ENCODE results near the gene KIF3A. TPM values are rescaled to one million over a fixed set of nuclear protein-coding genes. Genes with fewer than 3 reads are reported as not detected.

The KIF3A gene
- total RNA-seq, 1 experiment from 2014 or later = 13.2 TPM

DNA sequence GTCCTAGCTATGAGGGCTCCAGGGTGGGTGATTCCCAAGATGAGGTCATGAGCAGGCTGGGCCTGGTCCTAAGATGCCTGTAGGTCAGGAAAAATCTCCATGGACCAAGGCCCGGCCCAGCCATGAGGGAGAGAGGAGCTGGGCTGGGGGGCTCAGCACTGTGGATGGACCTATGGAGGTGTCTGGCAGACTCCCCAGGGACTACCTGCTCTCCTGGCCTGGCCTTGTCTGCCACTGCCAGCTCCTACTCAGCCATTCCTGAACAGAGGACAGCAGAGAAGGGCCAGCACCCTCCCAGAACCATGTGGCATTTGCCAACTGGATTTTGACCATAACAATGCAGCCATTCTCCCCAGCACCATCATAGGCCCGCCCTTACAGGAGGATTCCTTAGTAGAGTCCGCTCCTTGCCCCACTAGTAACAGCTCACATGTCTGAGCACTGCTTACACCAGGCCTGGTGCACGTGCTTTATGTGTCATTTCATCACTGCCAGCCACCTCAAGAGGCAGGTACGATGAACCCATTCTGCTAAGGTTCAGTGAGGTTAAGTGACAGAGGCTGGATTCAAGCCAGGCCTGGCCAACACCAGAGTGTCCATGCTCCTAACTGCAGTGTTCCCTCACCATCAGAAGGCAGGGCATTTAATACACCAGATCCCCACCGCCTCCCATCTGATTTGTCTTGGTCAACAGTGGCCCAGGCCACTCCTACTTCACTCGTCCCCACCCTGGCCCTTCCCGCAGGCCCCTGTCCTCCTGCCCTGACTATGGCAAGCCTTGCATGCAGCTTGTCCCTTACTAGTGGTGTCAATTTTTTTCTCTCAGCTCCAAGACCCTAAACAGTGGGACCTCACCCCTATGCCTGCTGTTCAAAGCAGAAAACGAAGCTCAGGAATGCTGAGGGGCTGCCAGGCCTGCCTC, 78.7 kb downstream of the KIF3A start:
- DNase-seq = no peak
- H2BK15ac ChIP-seq (ENCODE audit: low read depth, low read length) = no peak overlapping the region
- H2AK5ac ChIP-seq (ENCODE audit: insufficient read length, low read length) = no peak overlapping the region
- no peaks in the 10 kb centered on the region for H3K9me3 ChIP-seq (ENCODE audit: control insufficient read depth, low read depth, low read length)
- H4K91ac ChIP-seq (ENCODE audit: insufficient read length, low read depth, low read length) = no peak overlapping the region
- no peak overlapping the region for H3K23ac ChIP-seq (ENCODE audit: insufficient read length, low read depth, low read length)
- Mint-ChIP-seq H3K4me3 (no peak overlapping the region), H3K36me3 (ENCODE audit: insufficient read depth in 1 of 3, low read depth in 3 of 3) (no peaks in the 10 kb centered on the region), H3K9me3 (peaks cover 0 to 12% of the 10 kb centered on the region in 2 experiments; a peak in 3 of 5 replicates), H3K4me1 (peaks cover 11 to 19% of the 10 kb centered on the region in 2 experiments), H3K27ac (no peak overlapping the region; a peak in 1 of 7 replicates), H3K27me3 (ENCODE audit: low read depth) (peaks cover 48% of the 10 kb centered on the region)
- H3K79me1 ChIP-seq (ENCODE audit: insufficient read depth, low read depth, low read length, poor library complexity, severe bottlenecking) = no peaks in the 10 kb centered on the region
- H3K27me3 ChIP-seq (ENCODE audit: insufficient read depth, low read length) = peaks cover 6% of the 10 kb centered on the region; the same call in 1 of the 2 replicates
- peak overlapping the region; percentile 12; the same call in 1 of the 2 replicates for H3K14ac ChIP-seq (ENCODE audit: insufficient read depth, low read length)
- no peaks in the 10 kb centered on the region for H3K79me2 ChIP-seq (ENCODE audit: insufficient read depth, low read length)
- no peak overlapping the region for H3T11ph ChIP-seq (ENCODE audit: low read length)
- H2AFZ ChIP-seq (ENCODE audit: low read length) = no peak overlapping the region
- no peaks in the 10 kb centered on the region for H3K23me2 ChIP-seq (ENCODE audit: insufficient read length, low read depth, low read length, poor library complexity, severe bottlenecking)
- no peak overlapping the region for H2BK120ac ChIP-seq (ENCODE audit: low read depth, low read length, poor library complexity, severe bottlenecking)
- no peak overlapping the region for H3K18ac ChIP-seq (ENCODE audit: insufficient read length, low read depth, low read length)
- no peak overlapping the region for H3K56ac ChIP-seq (ENCODE audit: insufficient read length, low read depth, low read length)
- no peak overlapping the region for H2BK20ac ChIP-seq (ENCODE audit: low read depth, low read length, poor library complexity, severe bottlenecking)
- H4K5ac ChIP-seq (ENCODE audit: insufficient read length, low read depth, low read length) = no peak overlapping the region
- TF ChIP-seq, protein P1, sequence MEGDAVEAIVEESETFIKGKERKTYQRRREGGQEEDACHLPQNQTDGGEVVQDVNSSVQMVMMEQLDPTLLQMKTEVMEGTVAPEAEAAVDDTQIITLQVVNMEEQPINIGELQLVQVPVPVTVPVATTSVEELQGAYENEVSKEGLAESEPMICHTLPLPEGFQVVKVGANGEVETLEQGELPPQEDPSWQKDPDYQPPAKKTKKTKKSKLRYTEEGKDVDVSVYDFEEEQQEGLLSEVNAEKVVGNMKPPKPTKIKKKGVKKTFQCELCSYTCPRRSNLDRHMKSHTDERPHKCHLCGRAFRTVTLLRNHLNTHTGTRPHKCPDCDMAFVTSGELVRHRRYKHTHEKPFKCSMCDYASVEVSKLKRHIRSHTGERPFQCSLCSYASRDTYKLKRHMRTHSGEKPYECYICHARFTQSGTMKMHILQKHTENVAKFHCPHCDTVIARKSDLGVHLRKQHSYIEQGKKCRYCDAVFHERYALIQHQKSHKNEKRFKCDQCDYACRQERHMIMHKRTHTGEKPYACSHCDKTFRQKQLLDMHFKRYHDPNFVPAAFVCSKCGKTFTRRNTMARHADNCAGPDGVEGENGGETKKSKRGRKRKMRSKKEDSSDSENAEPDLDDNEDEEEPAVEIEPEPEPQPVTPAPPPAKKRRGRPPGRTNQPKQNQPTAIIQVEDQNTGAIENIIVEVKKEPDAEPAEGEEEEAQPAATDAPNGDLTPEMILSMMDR (conservative IDR thresholded peaks at IDR 0.05) = no peak
- H4K20me1 ChIP-seq (ENCODE audit: control insufficient read depth, insufficient read depth, insufficient read length) = no peaks in the 10 kb centered on the region
- H3K27ac ChIP-seq (ENCODE audit: insufficient read length, low read depth, low read length) = no peak overlapping the region
- H2BK5ac ChIP-seq (ENCODE audit: insufficient read length, low read length) = no peak overlapping the region
- H2BK12ac ChIP-seq (ENCODE audit: insufficient read length, low read depth, low read length) = no peak overlapping the region
- H4K8ac ChIP-seq (replicated peaks; ENCODE audit: insufficient read length, low read depth, low read length) = no peak overlapping the region
- no CpG with 5 or more reads among the region's 9 CpGs for WGBS (ENCODE audit: extremely low coverage, insufficient read length, low lambda C conversion rate)
- H3K4ac ChIP-seq (ENCODE audit: low read depth, low read length) = no peak overlapping the region
- H3K4me2 ChIP-seq (ENCODE audit: insufficient read depth, insufficient read length, low read length) = no peak overlapping the region
- no peak overlapping the region for H3K9ac ChIP-seq (ENCODE audit: extremely low read depth, insufficient read length, low read length)
- H3K4me1 ChIP-seq (ENCODE audit: insufficient read depth, low read length) = no peaks in the 10 kb centered on the region
